GM12874 (cell line): ENCODE results near the gene CHRM5.

Experiments
- CTCF ChIP-seq: IDR thresholded peaks from 2 replicates; pipeline ENCODE4 v1.5.1; 2011; ENCODE audit warnings: low read depth, mild to moderate bottlenecking, control low read depth, low read length, moderate library complexity; ENCODE audit not compliant: insufficient read depth

Gene CHRM5

GRCh38 chr15:33968224-33968623, at the start of gene CHRM5:
Gene CHRM5, plus strand, starts transcription at chr15:33968497. Its CDS starts 94,221 bp downstream, at chr15:34062718.
- TF ChIP-seq CTCF: no peak

GRCh38 chr15:33923446-33923845, 44.9 kb upstream of the CHRM5 start:
- no peak for TF ChIP-seq CTCF

GRCh38 chr15:33926260-33926659, 42.0 kb upstream of the CHRM5 start:
- TF ChIP-seq CTCF: no peak

GRCh38 chr15:33932734-33933133, 35.6 kb upstream of the CHRM5 start:
- no peak for TF ChIP-seq CTCF

GRCh38 chr15:33934396-33934795, 33.9 kb upstream of the CHRM5 start:
- no peak for TF ChIP-seq CTCF

GRCh38 chr15:33934921-33935320, 33.4 kb upstream of the CHRM5 start:
- no peak for TF ChIP-seq CTCF

GRCh38 chr15:33941279-33942063, 26.8 kb upstream of the CHRM5 start:
- TF ChIP-seq CTCF: no peak
